OCI-LY7 (cell line): ENCODE measurements around the gene TPK1. TPM values are rescaled to one million over a fixed set of nuclear protein-coding genes. Genes with fewer than 3 reads are reported as not detected.

Experiments used
- BruUV-seq: library from RNA; stranded (reverse); fragments of 400-500 nt; replicated peaks from 2 replicates; lab custom pipeline; 2021; lab: Mats Ljungman, UMichigan
- CTCF ChIA-PET: fragments of 300-600 bp; sonication (Branson Sonifier 250); formaldehyde crosslinking; loops from one replicate; lab custom pipeline; 2022; ENCODE audit warnings: antibody characterized with exemption; ENCODE audit not compliant: unreplicated experiment; lab: Charles Lee
- POLR2A ChIA-PET: fragments of 300-600 bp; sonication (Branson Sonifier 250); formaldehyde crosslinking; loops from one replicate; lab custom pipeline; 2022; ENCODE audit warnings: antibody characterized with exemption; lab: Charles Lee
- DNase-seq: peaks from one replicate; pipeline ENCODE4 v3.0.0-alpha.2; 2015; ENCODE audit warnings: low spot score
- H2AFZ ChIP-seq: fragments of 200-600 bp; sonication (generic), shearing (Covaris generic); 2 replicates; pipeline ENCODE4 v1.6.1; 2014; ENCODE audit warnings: mild to moderate bottlenecking, antibody characterized with exemption, low read length, moderate library complexity
- H3K27ac ChIP-seq: fragments of 200-600 bp; sonication (generic); 2 replicates; pipeline ENCODE4 v1.5.1; 2014; ENCODE audit warnings: mixed run types, low read depth, mild to moderate bottlenecking, moderate library complexity, low read length, inconsistent platforms; ENCODE audit not compliant: poor library complexity, severe bottlenecking
- H3K36me3 ChIP-seq: fragments of 200-600 bp; sonication (generic); 2 replicates; pipeline ENCODE4 v1.6.1; 2014; ENCODE audit warnings: mild to moderate bottlenecking, antibody characterized with exemption, low read length, moderate library complexity, mixed read lengths; ENCODE audit not compliant: insufficient read depth
- H3K4me1 ChIP-seq: fragments of 200-600 bp; sonication (generic); 2 replicates; pipeline ENCODE4 v1.5.1; 2014; ENCODE audit warnings: mild to moderate bottlenecking, low read length; ENCODE audit not compliant: insufficient read depth, poor library complexity, severe bottlenecking
- H3K4me2 ChIP-seq: fragments of 200-600 bp; sonication (generic); 2 replicates; pipeline ENCODE4 v1.6.1; 2014; ENCODE audit warnings: mild to moderate bottlenecking, low read length
- H3K4me3 ChIP-seq: fragments of 200-600 bp; sonication (generic); 2 replicates; pipeline ENCODE4 v1.5.1; 2014; ENCODE audit warnings: mild to moderate bottlenecking, low read depth, low read length; ENCODE audit not compliant: poor library complexity, severe bottlenecking
- H3K79me2 ChIP-seq: fragments of 200-600 bp; sonication (generic); 2 replicates; pipeline ENCODE4 v1.6.1; 2016; ENCODE audit warnings: low read depth, mild to moderate bottlenecking, low read length, moderate library complexity, mixed read lengths; ENCODE audit not compliant: insufficient read depth
- H3K9me2 ChIP-seq: fragments of 200-600 bp; sonication (generic); 2 replicates; pipeline ENCODE4 v1.6.1; 2016; ENCODE audit warnings: mild to moderate bottlenecking, low read length, mixed read lengths; ENCODE audit not compliant: insufficient read depth
- H3K9me3 ChIP-seq: fragments of 200-600 bp; sonication (generic); 2 replicates; pipeline ENCODE4 v1.6.1; 2014; ENCODE audit warnings: mild to moderate bottlenecking, mixed run types, low read length, mixed read lengths
- H4K20me1 ChIP-seq: fragments of 200-600 bp; sonication (generic); 2 replicates; pipeline ENCODE4 v1.6.1; 2014; ENCODE audit warnings: mild to moderate bottlenecking, antibody characterized with exemption, low read length, moderate library complexity, mixed read lengths; ENCODE audit not compliant: insufficient read depth
- CTCF ChIP-seq: fragments of 200-600 bp; sonication (generic); conservative IDR thresholded peaks from 2 replicates; pipeline ENCODE4 v1.5.1; 2014; ENCODE audit warnings: mild to moderate bottlenecking, antibody characterized with exemption, low read length, moderate library complexity, mixed read lengths
- EZH2phosphoT487 ChIP-seq: fragments of 200-600 bp; sonication (generic); IDR thresholded peaks from 2 replicates; pipeline ENCODE4 v1.6.1; 2018; ENCODE audit warnings: low read depth, borderline replicate concordance, mild to moderate bottlenecking, mixed run types, antibody characterized with exemption, low read length, moderate library complexity, mixed read lengths
- intact Hi-C: fragments of 100-400 bp; cut with micrococcal nuclease; formaldehyde crosslinking; loops from one replicate; pipeline ENCODE4 v1.10.0; 2022; ENCODE audit not compliant: unreplicated experiment
- total RNA-seq, 2 experiments: library from RNA; depleted of rRNA in 1 of 2; stranded (reverse); fragments of >200 nt in 1 of 2; shearing (Covaris generic) in 1 of 2; gene quantifications; 2 replicates each; pipeline ENCODE4 v1.2.3, GENCODE V29; 2014 to 2022

TPK1 gene
- total RNA-seq, 2 experiments from 2014 or later, result 6.7 to 12.5 TPM

GRCh38 chr7:144777005-144777839 lies 58.6 kb downstream of the TPK1 start:
- H3K4me2 ChIP-seq, result no peak overlapping the region
- POLR2A ChIA-PET, result no interaction called here
- DNase-seq, result no peak
- no TSS peak for BruUV-seq
- no peak overlapping the region for H2AFZ ChIP-seq
- H3K27ac ChIP-seq, result no peak overlapping the region
- H3K79me2 ChIP-seq, result no peaks in the 10 kb centered on the region
- H4K20me1 ChIP-seq, result no peaks in the 10 kb centered on the region
- no peaks in the 10 kb centered on the region for H3K36me3 ChIP-seq
- intact Hi-C loops, result no loop called here
- H3K4me3 ChIP-seq, result no peak overlapping the region
- no peak for TF ChIP-seq CTCF
- TF ChIP-seq EZH2phosphoT487, result no peak
- H3K4me1 ChIP-seq, result no peaks in the 10 kb centered on the region
- CTCF ChIA-PET, result no interaction called here
- H3K9me2 ChIP-seq, result no peaks in the 10 kb centered on the region
- H3K9me3 ChIP-seq, result no peaks in the 10 kb centered on the region

- H3K4me3 ChIP-seq, result no peak overlapping the region
- no peaks in the 10 kb centered on the region for H3K9me2 ChIP-seq
- POLR2A ChIA-PET, result no interaction called here
- H3K79me2 ChIP-seq, result no peaks in the 10 kb centered on the region
- CTCF ChIA-PET, result no interaction called here
- H3K36me3 ChIP-seq, result no peaks in the 10 kb centered on the region
- H3K4me1 ChIP-seq, result no peaks in the 10 kb centered on the region
- H4K20me1 ChIP-seq, result no peaks in the 10 kb centered on the region
- H3K9me3 ChIP-seq, result no peaks in the 10 kb centered on the region
- intact Hi-C loops, result no loop called here
- no peak for DNase-seq
- BruUV-seq, result no TSS peak
- H3K4me2 ChIP-seq, result no peak overlapping the region
- no peak overlapping the region for H3K27ac ChIP-seq
- no peak overlapping the region for H2AFZ ChIP-seq
- TF ChIP-seq EZH2phosphoT487 (no peak), CTCF (no peak)
Observed at GRCh38 chr7:144776447-144776846, 59.4 kb downstream of the TPK1 start.

- POLR2A ChIA-PET, result no interaction called here
- TF ChIP-seq EZH2phosphoT487 (no peak), CTCF (no peak)
- no peak overlapping the region for H3K4me2 ChIP-seq
- BruUV-seq, result no TSS peak
- H3K4me1 ChIP-seq, result no peaks in the 10 kb centered on the region
- H3K4me3 ChIP-seq, result no peak overlapping the region
- intact Hi-C loops, result no loop called here
- no peaks in the 10 kb centered on the region for H3K9me2 ChIP-seq
- H3K27ac ChIP-seq, result no peak overlapping the region
- H4K20me1 ChIP-seq, result no peaks in the 10 kb centered on the region
- no peaks in the 10 kb centered on the region for H3K9me3 ChIP-seq
- CTCF ChIA-PET, result no interaction called here
- H2AFZ ChIP-seq, result no peak overlapping the region
- H3K36me3 ChIP-seq, result no peaks in the 10 kb centered on the region
- no peak for DNase-seq
- H3K79me2 ChIP-seq, result no peaks in the 10 kb centered on the region
Observed at GRCh38 chr7:144775749-144776148, 60.1 kb downstream of the TPK1 start.
